Peyer's patch (tissue), 4 donors: Measurements from ENCODE around the gene CPNE7.

Experiments
- CTCF ChIP-seq, 6 experiments: fragments of 450-650 bp in 4 of 6; fragments of 200-600 bp in 2 of 6; sonication (generic) in 1 of 6; IDR thresholded peaks; one replicate each; pipeline ENCODE4 v1.5.1; 2017 to 2019; ENCODE audit warnings: antibody characterized with exemption in 6 of 6, mild to moderate bottlenecking in 3 of 6, moderate library complexity in 1 of 6
- POLR2A ChIP-seq, 2 donors: fragments of 450-650 bp; IDR thresholded peaks; one replicate each; pipeline ENCODE4 v1.5.1; 2017; ENCODE audit warnings: antibody characterized with exemption in 2 of 2, mild to moderate bottlenecking in 2 of 2, moderate library complexity in 2 of 2

- no peak for TF ChIP-seq CTCF (IDR thresholded peaks at IDR 0.05)
- no peak for TF ChIP-seq POLR2A (IDR thresholded peaks at IDR 0.05)
These were observed 20.6 kb downstream of the CPNE7 start for GRCh38 chr16:89596061-89596689.
